MM.1S (cell line): ENCODE measurements around the gene PHTF1.

Experiments used
- EZH2 ChIP-seq: fragments of 300-600 bp; sonication (generic); optimal IDR thresholded peaks from 2 replicates; pipeline ENCODE3; 2017; ENCODE audit warnings: low read depth, mild to moderate bottlenecking, antibody characterized with exemption, low read length, mixed read lengths
- EZH2phosphoT487 ChIP-seq: fragments of 300-600 bp; sonication (generic); IDR thresholded peaks from 2 replicates; pipeline ENCODE4 v1.6.1; 2018; ENCODE audit warnings: antibody characterized with exemption, low read length
- TF ChIP-seq, protein P1 (sequence below): fragments of 300-600 bp; sonication (generic); IDR thresholded peaks from 2 replicates; pipeline ENCODE4 v1.5.1; 2016; ENCODE audit warnings: antibody characterized with exemption, low read length, mixed read lengths

DNA sequence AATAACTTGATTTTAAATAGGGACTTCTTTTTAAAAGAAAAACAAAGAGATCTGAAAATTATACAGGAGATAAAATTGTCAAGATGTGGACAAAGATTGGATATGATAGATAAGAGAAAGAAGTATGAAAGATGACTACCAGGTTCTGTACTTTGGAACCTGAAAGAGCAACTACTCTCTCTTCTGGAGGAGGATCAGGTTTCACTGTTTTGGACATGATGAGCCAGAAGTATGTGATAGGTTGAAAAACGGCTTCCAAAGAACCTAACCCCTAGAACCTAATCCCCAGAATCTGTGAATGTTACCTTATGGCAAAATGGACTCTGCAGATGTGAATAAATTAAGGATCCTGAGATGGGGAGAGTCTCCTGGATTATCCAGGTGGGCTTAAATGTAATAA, 26.8 kb upstream of the PHTF1 start:
- TF ChIP-seq, protein P1, sequence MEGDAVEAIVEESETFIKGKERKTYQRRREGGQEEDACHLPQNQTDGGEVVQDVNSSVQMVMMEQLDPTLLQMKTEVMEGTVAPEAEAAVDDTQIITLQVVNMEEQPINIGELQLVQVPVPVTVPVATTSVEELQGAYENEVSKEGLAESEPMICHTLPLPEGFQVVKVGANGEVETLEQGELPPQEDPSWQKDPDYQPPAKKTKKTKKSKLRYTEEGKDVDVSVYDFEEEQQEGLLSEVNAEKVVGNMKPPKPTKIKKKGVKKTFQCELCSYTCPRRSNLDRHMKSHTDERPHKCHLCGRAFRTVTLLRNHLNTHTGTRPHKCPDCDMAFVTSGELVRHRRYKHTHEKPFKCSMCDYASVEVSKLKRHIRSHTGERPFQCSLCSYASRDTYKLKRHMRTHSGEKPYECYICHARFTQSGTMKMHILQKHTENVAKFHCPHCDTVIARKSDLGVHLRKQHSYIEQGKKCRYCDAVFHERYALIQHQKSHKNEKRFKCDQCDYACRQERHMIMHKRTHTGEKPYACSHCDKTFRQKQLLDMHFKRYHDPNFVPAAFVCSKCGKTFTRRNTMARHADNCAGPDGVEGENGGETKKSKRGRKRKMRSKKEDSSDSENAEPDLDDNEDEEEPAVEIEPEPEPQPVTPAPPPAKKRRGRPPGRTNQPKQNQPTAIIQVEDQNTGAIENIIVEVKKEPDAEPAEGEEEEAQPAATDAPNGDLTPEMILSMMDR = no peak
- TF ChIP-seq EZH2phosphoT487 (no peak), EZH2 (no peak)
